PFSK-1 (cell line): ENCODE data around the gene PAQR7.

Experiments used
- POLR2AphosphoS5 ChIP-seq: IDR thresholded peaks from 2 replicates; pipeline ENCODE4 v1.6.1; 2012; ENCODE audit warnings: low read depth, mild to moderate bottlenecking, control low read depth, low read length, moderate library complexity
- SIN3A ChIP-seq: IDR thresholded peaks from 2 replicates; pipeline ENCODE4 v1.6.1; 2012; ENCODE audit warnings: mild to moderate bottlenecking, low read length, moderate library complexity, borderline replicate concordance; ENCODE audit not compliant: insufficient read depth
- TAF1 ChIP-seq: IDR thresholded peaks from 2 replicates; pipeline ENCODE4 v1.6.1; 2012; ENCODE audit warnings: low read length, control low read depth, borderline replicate concordance; ENCODE audit not compliant: insufficient read depth
- TF ChIP-seq, protein P1 (sequence below), 2 experiments: IDR thresholded peaks; 2 replicates each; pipeline versions ENCODE4 v1.6.1 to v1.8.0; 2011 to 2012; ENCODE audit warnings: low read depth in 2 of 2, low read length in 2 of 2, control low read depth in 1 of 2, inconsistent platforms in 1 of 2, mild to moderate bottlenecking in 1 of 2, moderate library complexity in 1 of 2; ENCODE audit not compliant: insufficient read depth in 1 of 2

DNA sequence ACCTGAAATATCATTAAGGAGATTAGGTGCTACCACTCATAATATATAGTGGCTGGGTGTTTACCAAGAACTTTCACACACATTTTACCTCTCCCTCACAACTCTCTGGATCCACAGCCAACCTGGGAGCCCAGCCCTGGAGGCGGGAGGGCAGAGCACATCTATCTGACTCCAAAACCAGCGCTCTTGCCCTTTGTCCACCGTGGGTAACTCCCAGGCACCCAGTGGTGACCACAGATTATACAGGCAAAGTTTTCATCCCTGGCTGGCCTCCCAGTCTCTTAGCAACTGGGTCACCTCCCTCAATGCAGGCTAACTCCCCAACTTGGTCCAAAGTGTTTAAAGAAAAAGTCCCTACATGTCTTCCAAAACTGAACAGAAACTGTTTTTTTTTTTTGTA is 2.4 kb downstream of the PAQR7 start:
- TF ChIP-seq, protein P1, sequence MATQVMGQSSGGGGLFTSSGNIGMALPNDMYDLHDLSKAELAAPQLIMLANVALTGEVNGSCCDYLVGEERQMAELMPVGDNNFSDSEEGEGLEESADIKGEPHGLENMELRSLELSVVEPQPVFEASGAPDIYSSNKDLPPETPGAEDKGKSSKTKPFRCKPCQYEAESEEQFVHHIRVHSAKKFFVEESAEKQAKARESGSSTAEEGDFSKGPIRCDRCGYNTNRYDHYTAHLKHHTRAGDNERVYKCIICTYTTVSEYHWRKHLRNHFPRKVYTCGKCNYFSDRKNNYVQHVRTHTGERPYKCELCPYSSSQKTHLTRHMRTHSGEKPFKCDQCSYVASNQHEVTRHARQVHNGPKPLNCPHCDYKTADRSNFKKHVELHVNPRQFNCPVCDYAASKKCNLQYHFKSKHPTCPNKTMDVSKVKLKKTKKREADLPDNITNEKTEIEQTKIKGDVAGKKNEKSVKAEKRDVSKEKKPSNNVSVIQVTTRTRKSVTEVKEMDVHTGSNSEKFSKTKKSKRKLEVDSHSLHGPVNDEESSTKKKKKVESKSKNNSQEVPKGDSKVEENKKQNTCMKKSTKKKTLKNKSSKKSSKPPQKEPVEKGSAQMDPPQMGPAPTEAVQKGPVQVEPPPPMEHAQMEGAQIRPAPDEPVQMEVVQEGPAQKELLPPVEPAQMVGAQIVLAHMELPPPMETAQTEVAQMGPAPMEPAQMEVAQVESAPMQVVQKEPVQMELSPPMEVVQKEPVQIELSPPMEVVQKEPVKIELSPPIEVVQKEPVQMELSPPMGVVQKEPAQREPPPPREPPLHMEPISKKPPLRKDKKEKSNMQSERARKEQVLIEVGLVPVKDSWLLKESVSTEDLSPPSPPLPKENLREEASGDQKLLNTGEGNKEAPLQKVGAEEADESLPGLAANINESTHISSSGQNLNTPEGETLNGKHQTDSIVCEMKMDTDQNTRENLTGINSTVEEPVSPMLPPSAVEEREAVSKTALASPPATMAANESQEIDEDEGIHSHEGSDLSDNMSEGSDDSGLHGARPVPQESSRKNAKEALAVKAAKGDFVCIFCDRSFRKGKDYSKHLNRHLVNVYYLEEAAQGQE (IDR thresholded peaks at IDR 0.05; ENCODE audit: insufficient read depth in 1 of 2, low read depth in 2 of 2, low read length in 2 of 2) = no peak
- TF ChIP-seq POLR2AphosphoS5 (no peak), TAF1 (no peak), SIN3A (no peak)
